Activated T-helper 17 cell treated with anti-CD3 and anti-CD28 coated beads, Interleukin-2, amount 50 U/mL, for 72 hours (primary cell): ENCODE results near the gene PANK4. TPM values are rescaled to one million over a fixed set of nuclear protein-coding genes. Genes with fewer than 3 reads are reported as not detected.
A peak's percentile ranks its signal among the peaks of the same experiment; 100 is the strongest.

ENCODE experiments used
- ATAC-seq: fragments of 150-1000 bp; cut with Tn5 transposase; replicated peaks from 2 replicates; pipeline ENCODE4 v1.10.0; 2021; ENCODE audit warnings: mild to moderate bottlenecking, moderate library complexity
- H3K27ac Mint-ChIP-seq: one replicate; pipeline ENCODE4 v1.8.0; 2022; ENCODE audit warnings: mixed read lengths
- H3K27me3 Mint-ChIP-seq: one replicate; pipeline ENCODE4 v1.8.0; 2022; ENCODE audit warnings: mixed read lengths
- H3K36me3 Mint-ChIP-seq: one replicate; pipeline ENCODE4 v1.8.0; 2022; ENCODE audit warnings: low read depth, mild to moderate bottlenecking, mixed read lengths
- H3K4me1 Mint-ChIP-seq: one replicate; pipeline ENCODE4 v1.8.0; 2022; ENCODE audit warnings: mixed read lengths
- H3K4me3 Mint-ChIP-seq: one replicate; pipeline ENCODE4 v1.8.0; 2022; ENCODE audit warnings: mild to moderate bottlenecking, mixed read lengths
- H3K9me3 Mint-ChIP-seq: one replicate; pipeline ENCODE4 v1.8.0; 2022; ENCODE audit warnings: mixed read lengths
- total RNA-seq, 2 donors: library from RNA; stranded (reverse); gene quantifications; one replicate each; pipeline ENCODE4 v1.2.3, GENCODE V29; 2022

The PANK4 gene
- total RNA-seq, 2 donors from 2014 or later, result 41.7 to 54.9 TPM

GRCh38 chr1:2507744-2508155, 18.6 kb downstream of the PANK4 start:
- no peak overlapping the region for H3K4me3 Mint-ChIP-seq
- no peaks in the 10 kb centered on the region for H3K27me3 Mint-ChIP-seq
- H3K27ac Mint-ChIP-seq, result no peak overlapping the region
- ATAC-seq, result no peak
- H3K9me3 Mint-ChIP-seq, result no peaks in the 10 kb centered on the region
- no peaks in the 10 kb centered on the region for H3K4me1 Mint-ChIP-seq
- peaks cover 34% of the 10 kb centered on the region for H3K36me3 Mint-ChIP-seq

GRCh38 chr1:2506901-2507565, 19.4 kb downstream of the PANK4 start:
- H3K4me3 Mint-ChIP-seq, result no peak overlapping the region
- H3K27ac Mint-ChIP-seq, result no peak overlapping the region
- no peaks in the 10 kb centered on the region for H3K4me1 Mint-ChIP-seq
- peaks cover 29% of the 10 kb centered on the region for H3K36me3 Mint-ChIP-seq
- no peaks in the 10 kb centered on the region for H3K27me3 Mint-ChIP-seq
- ATAC-seq, result no peak
- no peaks in the 10 kb centered on the region for H3K9me3 Mint-ChIP-seq

GRCh38 chr1:2506007-2506860, 20.2 kb downstream of the PANK4 start:
- Mint-ChIP-seq H3K4me1 (no peaks in the 10 kb centered on the region), H3K27me3 (no peaks in the 10 kb centered on the region), H3K9me3 (no peaks in the 10 kb centered on the region), H3K27ac (no peak overlapping the region), H3K36me3 (peaks cover 21% of the 10 kb centered on the region), H3K4me3 (no peak overlapping the region)
- peak; percentile 4 for ATAC-seq

GRCh38 chr1:2505461-2505994, 20.9 kb downstream of the PANK4 start:
- Mint-ChIP-seq H3K4me3 (no peak overlapping the region), H3K9me3 (no peaks in the 10 kb centered on the region), H3K27ac (no peak overlapping the region), H3K4me1 (no peaks in the 10 kb centered on the region), H3K27me3 (no peaks in the 10 kb centered on the region), H3K36me3 (peaks cover 19% of the 10 kb centered on the region)
- ATAC-seq, result peak; percentile 13

GRCh38 chr1:2504949-2505272, 21.5 kb downstream of the PANK4 start:
- no peaks in the 10 kb centered on the region for H3K27me3 Mint-ChIP-seq
- no peak overlapping the region for H3K27ac Mint-ChIP-seq
- ATAC-seq, result no peak
- peaks cover 12% of the 10 kb centered on the region for H3K36me3 Mint-ChIP-seq
- H3K9me3 Mint-ChIP-seq, result no peaks in the 10 kb centered on the region
- no peak overlapping the region for H3K4me3 Mint-ChIP-seq
- peaks cover 5% of the 10 kb centered on the region for H3K4me1 Mint-ChIP-seq

GRCh38 chr1:2504225-2504948, 22.0 kb downstream of the PANK4 start:
- H3K9me3 Mint-ChIP-seq, result no peaks in the 10 kb centered on the region
- no peak for ATAC-seq
- H3K4me1 Mint-ChIP-seq, result peaks cover 5% of the 10 kb centered on the region
- no peaks in the 10 kb centered on the region for H3K27me3 Mint-ChIP-seq
- H3K36me3 Mint-ChIP-seq, result peaks cover 10% of the 10 kb centered on the region
- H3K27ac Mint-ChIP-seq, result no peak overlapping the region
- no peak overlapping the region for H3K4me3 Mint-ChIP-seq

- peaks cover 3% of the 10 kb centered on the region for H3K36me3 Mint-ChIP-seq
- no peak for ATAC-seq
- no peaks in the 10 kb centered on the region for H3K27me3 Mint-ChIP-seq
- H3K27ac Mint-ChIP-seq, result no peak overlapping the region
- peaks cover 5% of the 10 kb centered on the region for H3K4me1 Mint-ChIP-seq
- no peaks in the 10 kb centered on the region for H3K9me3 Mint-ChIP-seq
- no peak overlapping the region for H3K4me3 Mint-ChIP-seq
These were observed 22.7 kb downstream of the PANK4 start for GRCh38 chr1:2503554-2504224.

GRCh38 chr1:2502661-2503553, 23.5 kb downstream of the PANK4 start:
- Mint-ChIP-seq H3K27me3 (no peaks in the 10 kb centered on the region), H3K36me3 (no peaks in the 10 kb centered on the region), H3K4me1 (peaks cover 5% of the 10 kb centered on the region), H3K9me3 (no peaks in the 10 kb centered on the region), H3K27ac (no peak overlapping the region), H3K4me3 (no peak overlapping the region)
- ATAC-seq, result no peak

GRCh38 chr1:2502210-2502609, 24.2 kb downstream of the PANK4 start:
- no peak for ATAC-seq

GRCh38 chr1:2501820-2502119, 24.6 kb downstream of the PANK4 start:
- Mint-ChIP-seq H3K27me3 (no peaks in the 10 kb centered on the region), H3K27ac (no peak overlapping the region), H3K4me1 (peaks cover 5% of the 10 kb centered on the region), H3K9me3 (no peaks in the 10 kb centered on the region), H3K4me3 (no peak overlapping the region), H3K36me3 (no peaks in the 10 kb centered on the region)
- no peak for ATAC-seq

More at GRCh38 chr1:2502210-2502609, 24.2 kb downstream of the PANK4 start:
- no peaks in the 10 kb centered on the region for H3K27me3 Mint-ChIP-seq
- no peak overlapping the region for H3K27ac Mint-ChIP-seq
- no peak overlapping the region for H3K4me3 Mint-ChIP-seq
- no peaks in the 10 kb centered on the region for H3K36me3 Mint-ChIP-seq
- no peaks in the 10 kb centered on the region for H3K9me3 Mint-ChIP-seq
- H3K4me1 Mint-ChIP-seq, result peaks cover 5% of the 10 kb centered on the region

GRCh38 chr1:2501041-2501819, 25.2 kb downstream of the PANK4 start:
- Mint-ChIP-seq H3K36me3 (no peaks in the 10 kb centered on the region), H3K27me3 (no peaks in the 10 kb centered on the region), H3K9me3 (no peaks in the 10 kb centered on the region), H3K4me3 (no peak overlapping the region), H3K27ac (no peak overlapping the region), H3K4me1 (peaks cover 5% of the 10 kb centered on the region)
- ATAC-seq, result no peak

GRCh38 chr1:2499986-2500596, 26.3 kb downstream of the PANK4 start:
- ATAC-seq, result peak; percentile 22
- peaks cover 5% of the 10 kb centered on the region for H3K4me1 Mint-ChIP-seq

GRCh38 chr1:2499260-2499659, 27.1 kb downstream of the PANK4 start:
- no peaks in the 10 kb centered on the region for H3K27me3 Mint-ChIP-seq
- ATAC-seq, result no peak
- no peak overlapping the region for H3K4me3 Mint-ChIP-seq
- H3K4me1 Mint-ChIP-seq, result peaks cover 5% of the 10 kb centered on the region
- H3K36me3 Mint-ChIP-seq, result no peaks in the 10 kb centered on the region
- no peaks in the 10 kb centered on the region for H3K9me3 Mint-ChIP-seq
- no peak overlapping the region for H3K27ac Mint-ChIP-seq

More at GRCh38 chr1:2499986-2500596, 26.3 kb downstream of the PANK4 start:
- Mint-ChIP-seq H3K27ac (peak overlapping the region; percentile 79), H3K9me3 (no peaks in the 10 kb centered on the region), H3K4me3 (no peak overlapping the region), H3K27me3 (no peaks in the 10 kb centered on the region), H3K36me3 (no peaks in the 10 kb centered on the region)
